H1 (cell line): ENCODE results near the gene TRIM38. TPM values are rescaled to one million over a fixed set of nuclear protein-coding genes. Genes with fewer than 3 reads are reported as not detected.

Experiments used
- CTCF ChIA-PET: fragments of 300-600 bp; sonication (Branson Sonifier 250); formaldehyde crosslinking; loops from one replicate; lab custom pipeline; 2021; ENCODE audit not compliant: partially characterized antibody; lab: Charles Lee
- POLR2A ChIA-PET: fragments of 300-600 bp; sonication (Branson Sonifier 250); formaldehyde crosslinking; loops from one replicate; lab custom pipeline; 2021; ENCODE audit warnings: inconsistent platforms; ENCODE audit not compliant: partially characterized antibody; lab: Charles Lee
- DNase-seq, 2 experiments: peaks; one replicate each; pipeline versions ENCODE4 v3.0.0 to v3.0.0-alpha.2; 2010 to 2022; ENCODE audit warnings: low spot score in 2 of 2, low read depth in 1 of 2, mixed read lengths in 1 of 2
- FAIRE-seq: peaks from 2 replicates; lab custom pipeline; 2011; peaks lifted over from hg19 to GRCh38; lab: Jason Lieb, UNC
- H2AFZ ChIP-seq: 2 replicates; pipeline ENCODE4 v1.8.1; 2012; ENCODE audit warnings: low read length, inconsistent platforms
- H2AK5ac ChIP-seq: 2 replicates; pipeline ENCODE4 v1.6.1; 2013; ENCODE audit warnings: low read depth, low read length
- H2BK120ac ChIP-seq: replicated peaks from 2 replicates; pipeline ENCODE3; 2013; ENCODE audit warnings: low read depth, low read length, inconsistent platforms
- H2BK12ac ChIP-seq: 2 replicates; pipeline ENCODE4 v1.6.1; 2013; ENCODE audit warnings: low read depth, low read length
- H2BK15ac ChIP-seq: 2 replicates; pipeline ENCODE4 v1.6.1; 2013; ENCODE audit warnings: low read length
- H2BK20ac ChIP-seq: 2 replicates; pipeline ENCODE4 v1.6.1; 2013; ENCODE audit warnings: low read length
- H2BK5ac ChIP-seq: 2 replicates; pipeline ENCODE4 v1.6.1; 2013; ENCODE audit warnings: low read depth, low read length
- H3K14ac ChIP-seq: 2 replicates; pipeline ENCODE4 v1.6.1; 2013; ENCODE audit warnings: inconsistent platforms; ENCODE audit not compliant: insufficient read length
- H3K18ac ChIP-seq: 2 replicates; pipeline ENCODE4 v1.6.1; 2013; ENCODE audit warnings: low read length; ENCODE audit errors: extremely low read depth
- H3K23ac ChIP-seq: 2 replicates; pipeline ENCODE4 v1.6.1; 2013; ENCODE audit warnings: inconsistent platforms; ENCODE audit not compliant: insufficient read length
- H3K23me2 ChIP-seq: 2 replicates; pipeline ENCODE4 v1.6.1; 2013; ENCODE audit warnings: low read depth, low read length
- H3K27ac ChIP-seq: 2 replicates; pipeline ENCODE4 v1.6.1; 2011; ENCODE audit warnings: low read depth, low read length, inconsistent platforms
- H3K27me3 ChIP-seq, 4 experiments: replicated peaks in 1 of 4; 1 replicate in 1 of 4; 2 replicates in 3 of 4; pipeline versions ENCODE4 v1.6.1 to v1.8.1; 2011 to 2013; ENCODE audit warnings: low read length in 3 of 4, mild to moderate bottlenecking in 3 of 4, inconsistent platforms in 2 of 4, mixed read lengths in 2 of 4, moderate library complexity in 1 of 4; ENCODE audit not compliant: control insufficient read depth in 3 of 4, insufficient read depth in 3 of 4; ENCODE audit errors: extremely low read depth in 1 of 4
- H3K36me3 ChIP-seq, 4 experiments: 2 replicates each; pipeline versions ENCODE4 v1.6.1 to v1.8.1; 2011 to 2013; ENCODE audit warnings: mild to moderate bottlenecking in 4 of 4, low read length in 3 of 4, moderate library complexity in 2 of 4, control low read depth in 1 of 4, inconsistent platforms in 1 of 4; ENCODE audit not compliant: insufficient read depth in 4 of 4, control insufficient read depth in 2 of 4
- H3K4ac ChIP-seq: replicated peaks from 2 replicates; pipeline ENCODE3; 2013; ENCODE audit warnings: low read length, low read depth, mixed read lengths, inconsistent platforms; ENCODE audit not compliant: insufficient read length
- H3K4me1 ChIP-seq, 4 experiments: replicated peaks in 1 of 4; 1 replicate in 1 of 4; 2 replicates in 3 of 4; pipeline versions ENCODE4 v1.6.1 to v1.8.1; 2011 to 2013; ENCODE audit warnings: low read length in 3 of 4, inconsistent platforms in 2 of 4, mixed read lengths in 1 of 4; ENCODE audit not compliant: insufficient read depth in 4 of 4, control insufficient read depth in 3 of 4
- H3K4me2 ChIP-seq, 2 experiments: 2 replicates each; pipeline versions ENCODE4 v1.6.1 to v1.8.1; 2011 to 2013; ENCODE audit warnings: low read depth in 2 of 2, low read length in 2 of 2, control low read depth in 1 of 2, inconsistent platforms in 1 of 2, mild to moderate bottlenecking in 1 of 2; ENCODE audit not compliant: insufficient read depth in 1 of 2
- H3K4me3 ChIP-seq, 4 experiments: fragments of 200-600, 300-600 bp in 1 of 4; sonication (generic), shearing (Covaris generic), sonication (Bioruptor Twin) in 1 of 4; 2 replicates each; pipeline versions ENCODE4 v1.5.1 to v1.8.1; 2011 to 2016; ENCODE audit warnings: low read length in 4 of 4, low read depth in 3 of 4, control low read depth in 2 of 4, inconsistent platforms in 2 of 4, mild to moderate bottlenecking in 2 of 4, mixed read lengths in 1 of 4, moderate library complexity in 1 of 4; ENCODE audit not compliant: insufficient read depth in 2 of 4; ENCODE audit errors: extremely low read depth in 1 of 4
- H3K56ac ChIP-seq: replicated peaks from 2 replicates; pipeline ENCODE3; 2013; ENCODE audit warnings: low read depth, mild to moderate bottlenecking, mixed read lengths, low read length, inconsistent platforms; ENCODE audit not compliant: insufficient read length
- H3K79me1 ChIP-seq: 2 replicates; pipeline ENCODE4 v1.6.1; 2013; ENCODE audit warnings: low read depth, low read length, control low read depth
- H3K79me2 ChIP-seq, 2 experiments: 2 replicates each; pipeline versions ENCODE4 v1.6.1 to v1.8.1; 2012 to 2013; ENCODE audit warnings: low read length in 2 of 2, mild to moderate bottlenecking in 2 of 2, inconsistent platforms in 1 of 2; ENCODE audit not compliant: insufficient read depth in 2 of 2, control insufficient read depth in 1 of 2
- H3K9ac ChIP-seq, 4 experiments: replicated peaks in 1 of 4; 1 replicate in 1 of 4; 2 replicates in 3 of 4; pipeline versions ENCODE4 v1.6.1 to v1.8.1; 2011 to 2013; ENCODE audit warnings: low read depth in 3 of 4, low read length in 3 of 4, control low read depth in 2 of 4, mild to moderate bottlenecking in 2 of 4, moderate library complexity in 2 of 4, inconsistent platforms in 1 of 4; ENCODE audit errors: extremely low read depth in 1 of 4
- H3K9me3 ChIP-seq, 2 experiments: 2 replicates each; pipeline versions ENCODE4 v1.6.1 to v1.8.1; 2012 to 2013; ENCODE audit warnings: mild to moderate bottlenecking in 2 of 2, moderate library complexity in 2 of 2, control low read depth in 1 of 2, inconsistent platforms in 1 of 2, low read depth in 1 of 2, low read length in 1 of 2, mixed read lengths in 1 of 2; ENCODE audit not compliant: insufficient read depth in 2 of 2
- H4K20me1 ChIP-seq, 2 experiments: replicated peaks in 1 of 2; 2 replicates each; pipeline versions ENCODE3 to v1.8.1; 2011 to 2013; ENCODE audit warnings: inconsistent platforms in 2 of 2, low read length in 2 of 2, mild to moderate bottlenecking in 1 of 2; ENCODE audit not compliant: insufficient read depth in 2 of 2, control insufficient read depth in 1 of 2
- H4K5ac ChIP-seq: 2 replicates; pipeline ENCODE4 v1.6.1; 2013; ENCODE audit warnings: low read length, low read depth, mixed read lengths, inconsistent platforms; ENCODE audit not compliant: insufficient read length
- H4K8ac ChIP-seq: 2 replicates; pipeline ENCODE4 v1.8.0; 2013; ENCODE audit warnings: mild to moderate bottlenecking, moderate library complexity, low read length, inconsistent platforms; ENCODE audit not compliant: insufficient read depth; ENCODE audit errors: extremely low read depth
- H4K91ac ChIP-seq: replicated peaks from 2 replicates; pipeline ENCODE3; 2013; ENCODE audit warnings: low read length, mixed read lengths, inconsistent platforms; ENCODE audit not compliant: insufficient read length
- POLR2A ChIP-seq, 2 experiments: IDR thresholded peaks; 1 replicate in 1 of 2; 2 replicates in 1 of 2; pipeline ENCODE4 v1.6.1; 2011; ENCODE audit warnings: low read depth in 2 of 2, low read length in 2 of 2, mild to moderate bottlenecking in 2 of 2; ENCODE audit errors: control extremely low read depth in 1 of 2
- RBBP5 ChIP-seq: IDR thresholded peaks from 2 replicates; pipeline ENCODE4 v1.7.1; 2012; ENCODE audit warnings: low read depth, mild to moderate bottlenecking, inconsistent platforms, low read length, moderate library complexity, borderline replicate concordance
- TCF12 ChIP-seq: IDR thresholded peaks from 2 replicates; pipeline ENCODE4 v1.6.1; 2011; ENCODE audit warnings: low read depth, mild to moderate bottlenecking, low read length
- TEAD4 ChIP-seq: IDR thresholded peaks from 2 replicates; pipeline ENCODE4 v1.6.1; 2012; ENCODE audit warnings: low read depth, low read length, inconsistent platforms, mixed read lengths
- WGBS, 2 experiments: shearing (Covaris generic) in 1 of 2; methylation state at CpG; one replicate each; pipeline versions ENCODE4 v1.1.6 to v1.1.7; 2013 to 2015; ENCODE audit warnings: low lambda C conversion rate in 2 of 2, mixed read lengths in 2 of 2, inconsistent platforms in 1 of 2, low coverage in 1 of 2, missing lambda C conversion rate in 1 of 2; ENCODE audit not compliant: insufficient replicate concordance in 2 of 2, insufficient coverage in 1 of 2, insufficient read length in 1 of 2; ENCODE audit errors: extremely low coverage in 1 of 2, missing lambda C conversion rate in 1 of 2; 5-methylcytosine and 5-hydroxymethylcytosine counted together
- polyA plus RNA-seq, 7 experiments: library from polyadenylated mRNA; depleted of rRNA in 3 of 7; stranded (reverse) in 5 of 7; unstranded in 2 of 7; fragments of >200 nt in 5 of 7; fragments of 200-250 nt in 2 of 7; gene quantifications; 1 replicate in 5 of 7; 2 replicates in 1 of 7; 4 replicates in 1 of 7; pipeline versions ENCODE4 v1.2.1 to v1.2.3, GENCODE V29; 2011 to 2013; ENCODE audit warnings: missing spikeins in 2 of 7, mixed read lengths in 2 of 7
- total RNA-seq: library from RNA; stranded (reverse); fragmentation: NEBNext Ultra II Directional; extraction: Animal tissue kit (Norgen Biotek cat#: 25700); gene quantifications from 2 replicates; pipeline ENCODE4 v1.2.1, GENCODE V29; 2021

Gene TRIM38
- total and polyA plus RNA-seq, 2 of the 8 experiments (the other 6 are each of a cell fraction or from before 2014, with no cell fraction given), result 0.43 to 0.56 TPM

GRCh38 chr6:25953733-25954132, 8.9 kb upstream of the TRIM38 start:
- Histone ChIP-seq H2BK20ac (no peak overlapping the region), H4K91ac (no peak overlapping the region), H3K79me2 (no peaks in the 10 kb centered on the region), H3K4ac (no peak overlapping the region), H4K8ac (no peak overlapping the region), H2BK12ac (no peak overlapping the region), H3K4me3 (no peak overlapping the region), H3K56ac (no peak overlapping the region), H3K27ac (no peak overlapping the region), H3K4me2 (no peak overlapping the region), H3K27me3 (no peaks in the 10 kb centered on the region), H3K4me1 (peaks cover 0 to 1% (median 0%) of the 10 kb centered on the region in 4 experiments; a peak in 1 of 7 replicates), H2BK15ac (no peak overlapping the region), H3K9ac (no peak overlapping the region), H2BK5ac (no peak overlapping the region)
- CTCF ChIA-PET, result interaction anchor here (0.6 to 1.0 kb wide), 2 partner anchors 138 to 851 kb away, joined by 3 read pairs; no protein-coding TSS in a partner anchor
- TF ChIP-seq TCF12, result no peak
- TF ChIP-seq TEAD4, result no peak
- TF ChIP-seq POLR2A (IDR thresholded peaks at IDR 0.05; ENCODE audit: control extremely low read depth in 1 of 2, low read depth in 2 of 2, low read length in 2 of 2), result no peak
- TF ChIP-seq RBBP5, result no peak
- TF ChIP-seq, all 59 proteins: peak for 0
- Histone ChIP-seq H3K23ac (no peak overlapping the region), H2BK120ac (no peak overlapping the region), H3K14ac (no peak overlapping the region), H4K20me1 (no peaks in the 10 kb centered on the region), H3K79me1 (no peaks in the 10 kb centered on the region), H2AFZ (no peak overlapping the region), H3K36me3 (no peaks in the 10 kb centered on the region), H3K9me3 (no peaks in the 10 kb centered on the region), H2AK5ac (no peak overlapping the region), H4K5ac (no peak overlapping the region), H3K23me2 (no peaks in the 10 kb centered on the region), H3K18ac (no peak overlapping the region)
- WGBS, 2 experiments, result 77% methylated on average over 3 of the region's 3 CpGs; no CpG with 5 or more reads in 1 of the 2 experiments
- DNase-seq, result no peak
- FAIRE-seq, result no peak
- POLR2A ChIA-PET, result no interaction called here
